Upper lobe of right lung (tissue), 1 donor: Measurements from ENCODE around the gene ITPR3. TPM values are rescaled to one million over a fixed set of nuclear protein-coding genes. Genes with fewer than 3 reads are reported as not detected.

Source experiments
- ATAC-seq: fragments of 200-7000 bp; cut with Tn5 transposase; one replicate; pipeline ENCODE4 v1.9.1; 2020; ENCODE audit warnings: mild to moderate bottlenecking, moderate library complexity
- DNase-seq: peaks from one replicate; pipeline ENCODE4 v3.0.0-alpha.2; 2020
- H3K27ac ChIP-seq: fragments of 200-600 bp; one replicate; pipeline ENCODE4 v1.8.0; 2022
- H3K27me3 ChIP-seq: fragments of 200-600 bp; one replicate; pipeline ENCODE4 v1.8.0; 2022; ENCODE audit warnings: mild to moderate bottlenecking
- H3K36me3 ChIP-seq: fragments of 200-600 bp; one replicate; pipeline ENCODE4 v1.8.0; 2022
- H3K4me1 ChIP-seq: fragments of 200-600 bp; one replicate; pipeline ENCODE4 v1.8.0; 2022
- H3K4me3 ChIP-seq: fragments of 200-600 bp; one replicate; pipeline ENCODE4 v1.8.0; 2022; ENCODE audit warnings: mild to moderate bottlenecking
- H3K9me3 ChIP-seq: fragments of 200-600 bp; one replicate; pipeline ENCODE4 v1.8.0; 2022
- CTCF ChIP-seq: fragments of 200-600 bp; IDR thresholded peaks from one replicate; pipeline ENCODE4 v1.8.0; 2022; ENCODE audit warnings: antibody characterized with exemption
- intact Hi-C: fragments of 100-400 bp; cut with DNase I; formaldehyde crosslinking; loops from one replicate; pipeline ENCODE4 v1.11.0; 2022
- total RNA-seq: library from RNA; stranded (reverse); fragmentation: NEBNext Ultra II Directional; extraction: Animal tissue kit (Norgen Biotek cat#: 25700); gene quantifications from one replicate; pipeline ENCODE4 v1.2.1, GENCODE V29; 2021
- donor health status: DM: no; HTN: yes; CAD: no; lungs with severe emphysema.

Gene ITPR3
- total RNA-seq, 1 donor from 2014 or later = 111 TPM

DNA sequence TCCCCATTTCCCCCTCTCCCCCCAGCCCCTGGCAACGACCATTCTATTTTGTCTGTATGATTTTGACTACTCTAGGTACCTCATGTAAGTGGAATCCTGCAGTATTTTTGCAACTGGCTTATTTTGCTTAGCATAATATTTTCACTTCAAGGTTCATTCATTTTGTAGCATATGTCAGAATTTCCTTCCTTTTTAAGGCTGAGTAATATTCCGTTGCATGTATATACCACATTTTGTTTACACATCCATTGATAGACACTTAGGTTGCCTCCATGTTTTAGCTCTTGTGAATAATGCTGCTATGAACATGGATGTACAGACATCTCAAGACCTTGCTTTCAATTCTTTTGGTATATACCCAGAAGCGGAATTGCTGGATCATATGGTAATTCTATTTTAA, 91.8 kb downstream of the ITPR3 start:
- Histone ChIP-seq H3K36me3 (no peaks in the 10 kb centered on the region), H3K9me3 (no peaks in the 10 kb centered on the region), H3K27ac (no peak overlapping the region), H3K4me3 (no peak overlapping the region), H3K4me1 (peaks cover 19% of the 10 kb centered on the region), H3K27me3 (no peaks in the 10 kb centered on the region)
- intact Hi-C loops = no loop called here
- DNase-seq (no peak), ATAC-seq (no peak)
- no peak for TF ChIP-seq CTCF

DNA sequence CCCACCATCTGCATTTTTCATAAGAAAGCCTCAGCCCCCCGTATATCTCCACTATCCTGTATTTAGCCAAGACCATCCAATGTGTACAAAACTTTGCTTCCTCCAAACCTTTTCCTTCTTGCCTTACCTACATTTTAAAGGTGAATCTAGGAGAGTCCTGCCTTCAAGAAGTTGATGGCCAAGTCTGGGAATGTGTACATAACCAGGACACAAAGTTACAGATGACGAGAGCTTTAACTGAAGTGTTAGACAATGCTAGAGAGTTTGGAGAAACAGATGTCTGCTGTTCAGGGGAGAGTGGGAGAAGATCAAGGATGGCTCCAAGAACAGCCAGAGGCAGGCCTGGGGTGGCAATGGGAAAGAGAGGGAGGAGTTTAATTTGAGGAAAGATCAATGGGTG, 92.7 kb downstream of the ITPR3 start:
- Histone ChIP-seq H3K9me3 (no peaks in the 10 kb centered on the region), H3K4me3 (no peak overlapping the region), H3K27me3 (no peaks in the 10 kb centered on the region), H3K4me1 (peaks cover 28% of the 10 kb centered on the region), H3K36me3 (no peaks in the 10 kb centered on the region), H3K27ac (no peak overlapping the region)
- intact Hi-C loops = no loop called here
- TF ChIP-seq CTCF = no peak
- DNase-seq (no peak), ATAC-seq (no peak)

DNA sequence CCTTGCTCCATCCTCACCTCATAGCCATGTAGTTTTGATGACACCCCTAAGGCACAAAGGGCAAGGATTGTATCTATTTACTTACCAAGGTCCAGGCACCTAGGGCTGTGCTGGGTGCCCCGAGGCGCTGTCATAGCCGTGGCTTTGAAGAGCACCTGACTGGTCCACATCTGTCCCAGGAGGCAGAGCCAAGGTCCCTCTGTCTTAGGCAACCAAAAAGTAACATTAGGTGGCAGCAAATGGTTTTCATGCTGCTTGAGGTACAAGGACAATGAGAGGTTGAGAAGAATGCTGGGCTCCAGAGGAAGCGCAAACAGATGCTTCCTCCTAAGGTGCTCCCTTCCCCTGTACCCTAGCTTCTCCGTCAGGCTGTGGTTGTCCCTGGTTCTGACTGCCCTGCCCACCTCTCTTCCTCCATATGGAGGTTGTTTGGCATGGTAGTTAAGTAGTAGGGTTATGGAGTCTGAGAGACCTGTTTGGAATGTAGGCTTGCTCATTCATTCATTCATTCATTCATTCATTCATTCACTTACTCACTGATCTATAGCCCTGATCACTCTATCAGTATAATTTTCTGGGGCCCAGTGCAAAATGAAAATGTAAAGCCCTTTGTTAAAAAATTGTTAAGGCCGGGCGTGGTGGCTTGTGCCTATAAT, 93.4 kb downstream of the ITPR3 start:
- Histone ChIP-seq H3K4me3 (no peak overlapping the region), H3K9me3 (no peaks in the 10 kb centered on the region), H3K27me3 (no peaks in the 10 kb centered on the region), H3K36me3 (no peaks in the 10 kb centered on the region), H3K27ac (no peak overlapping the region), H3K4me1 (peaks cover 34% of the 10 kb centered on the region)
- ATAC-seq (no peak), DNase-seq (peak; percentile 18)
- TF ChIP-seq CTCF = no peak
- intact Hi-C loops = no loop called here

DNA sequence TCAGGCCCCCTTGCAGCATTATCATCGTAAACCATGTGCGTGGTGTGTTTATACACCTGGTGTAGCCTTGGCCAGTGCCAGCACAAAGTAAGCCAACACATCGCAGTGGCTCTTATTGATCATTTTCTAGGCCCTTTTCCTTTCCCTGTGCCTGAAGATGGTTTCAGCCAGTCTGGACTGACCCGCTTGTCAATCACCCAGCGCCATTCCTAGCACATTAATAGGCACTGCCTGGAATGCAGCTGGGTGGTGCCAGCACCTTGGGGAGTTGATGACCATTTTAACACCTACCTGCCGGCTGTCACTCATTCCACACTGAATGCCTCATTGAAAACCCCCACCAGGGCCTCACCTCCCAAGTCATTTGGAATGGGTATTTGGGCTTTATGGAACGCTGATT, 95.3 kb downstream of the ITPR3 start:
- peaks cover 27% of the 10 kb centered on the region for H3K4me1 ChIP-seq
- ATAC-seq = no peak
- no peak overlapping the region for H3K27ac ChIP-seq
- H3K4me3 ChIP-seq = no peak overlapping the region
- DNase-seq = peak; percentile 61
- no peak for TF ChIP-seq CTCF
- no peaks in the 10 kb centered on the region for H3K36me3 ChIP-seq
- intact Hi-C loops = no loop called here
- H3K27me3 ChIP-seq = no peaks in the 10 kb centered on the region
- H3K9me3 ChIP-seq = no peaks in the 10 kb centered on the region

GRCh38 chr6:33716890-33717632, 95.9 kb downstream of the ITPR3 start:
- peak; percentile 10 for ATAC-seq
- no peak overlapping the region for H3K27ac ChIP-seq

More at GRCh38 chr6:33716890-33717632, 95.9 kb downstream of the ITPR3 start:
- TF ChIP-seq CTCF = no peak
- Histone ChIP-seq H3K4me3 (no peak overlapping the region), H3K4me1 (peaks cover 27% of the 10 kb centered on the region), H3K9me3 (no peaks in the 10 kb centered on the region), H3K27me3 (no peaks in the 10 kb centered on the region), H3K36me3 (no peaks in the 10 kb centered on the region)
- DNase-seq = peak; percentile 22
- intact Hi-C loops = no loop called here
